ENCODE measurements around the gene FAM110C.
"Not testable (repeated sequence)": the region's sequence is repeated elsewhere in the genome, so short reads cannot be mapped to it uniquely, and the experiment has no call there.

The FAM110C gene

DNA sequence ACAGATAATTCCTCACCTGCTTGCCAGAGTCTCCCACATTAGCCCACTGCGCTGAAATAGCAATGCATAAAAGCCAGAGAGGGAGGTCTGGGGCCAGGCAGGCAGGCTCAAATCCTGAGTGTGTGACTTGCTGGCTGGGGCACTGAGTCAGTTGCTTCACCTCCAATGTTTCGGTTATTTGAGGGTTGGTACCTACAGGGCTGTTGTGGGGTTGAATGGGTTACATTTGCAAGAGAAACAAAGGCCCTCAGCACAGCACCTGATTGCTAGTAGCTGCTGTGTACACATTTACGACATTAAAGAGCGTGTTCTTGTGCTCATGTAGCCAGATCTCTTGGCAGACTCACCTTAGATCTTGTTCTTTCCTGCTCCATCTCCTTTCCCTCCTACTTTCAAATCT is 34.1 kb upstream of the FAM110C start:
- DNase-seq (ENCODE audit: low read depth): no peak
- no peak overlapping the region for H3K4me3 ChIP-seq (ENCODE audit: low read length)
- TF ChIP-seq, protein P1, sequence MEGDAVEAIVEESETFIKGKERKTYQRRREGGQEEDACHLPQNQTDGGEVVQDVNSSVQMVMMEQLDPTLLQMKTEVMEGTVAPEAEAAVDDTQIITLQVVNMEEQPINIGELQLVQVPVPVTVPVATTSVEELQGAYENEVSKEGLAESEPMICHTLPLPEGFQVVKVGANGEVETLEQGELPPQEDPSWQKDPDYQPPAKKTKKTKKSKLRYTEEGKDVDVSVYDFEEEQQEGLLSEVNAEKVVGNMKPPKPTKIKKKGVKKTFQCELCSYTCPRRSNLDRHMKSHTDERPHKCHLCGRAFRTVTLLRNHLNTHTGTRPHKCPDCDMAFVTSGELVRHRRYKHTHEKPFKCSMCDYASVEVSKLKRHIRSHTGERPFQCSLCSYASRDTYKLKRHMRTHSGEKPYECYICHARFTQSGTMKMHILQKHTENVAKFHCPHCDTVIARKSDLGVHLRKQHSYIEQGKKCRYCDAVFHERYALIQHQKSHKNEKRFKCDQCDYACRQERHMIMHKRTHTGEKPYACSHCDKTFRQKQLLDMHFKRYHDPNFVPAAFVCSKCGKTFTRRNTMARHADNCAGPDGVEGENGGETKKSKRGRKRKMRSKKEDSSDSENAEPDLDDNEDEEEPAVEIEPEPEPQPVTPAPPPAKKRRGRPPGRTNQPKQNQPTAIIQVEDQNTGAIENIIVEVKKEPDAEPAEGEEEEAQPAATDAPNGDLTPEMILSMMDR (conservative IDR thresholded peaks at IDR 0.05; ENCODE audit: low read length): no peak

DNA sequence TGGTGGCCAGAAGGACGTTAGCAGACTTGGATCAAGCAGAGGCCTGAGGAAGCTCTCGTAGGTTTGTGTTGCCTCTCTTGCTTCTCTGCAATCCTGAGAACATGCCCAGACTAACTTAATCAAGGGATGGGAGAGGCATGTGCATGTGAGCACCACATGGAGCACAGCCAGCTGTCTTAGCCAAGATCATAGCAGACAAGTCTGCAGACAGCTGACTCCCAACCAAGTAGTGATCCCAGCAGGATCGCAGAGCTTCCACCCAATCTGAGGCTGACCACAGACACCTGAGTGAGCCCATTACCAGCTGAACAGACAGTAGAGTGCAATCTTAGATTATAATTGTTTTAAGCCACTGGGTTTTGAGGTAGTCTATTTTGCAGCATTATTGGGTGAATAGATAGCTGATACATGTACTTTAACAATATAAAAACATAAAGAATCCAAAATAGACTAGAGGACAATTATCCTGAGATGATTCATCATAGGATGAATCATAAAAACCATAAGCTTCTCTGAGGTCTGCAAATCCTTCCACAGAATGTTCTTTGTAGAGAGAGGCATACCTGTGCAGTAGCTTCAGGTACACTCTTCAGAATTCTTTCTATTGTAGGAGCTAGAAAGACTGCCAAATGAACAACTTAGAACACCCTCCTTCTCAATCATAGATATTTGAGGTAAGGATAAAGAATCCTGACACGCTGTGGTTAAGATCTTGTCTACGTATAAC is 25.2 kb upstream of the FAM110C start:
- TF ChIP-seq, protein P1 (conservative IDR thresholded peaks at IDR 0.05; ENCODE audit: low read length): no peak
- no peak overlapping the region for H3K4me3 ChIP-seq (ENCODE audit: low read length)
- DNase-seq (ENCODE audit: low read depth): no peak

DNA sequence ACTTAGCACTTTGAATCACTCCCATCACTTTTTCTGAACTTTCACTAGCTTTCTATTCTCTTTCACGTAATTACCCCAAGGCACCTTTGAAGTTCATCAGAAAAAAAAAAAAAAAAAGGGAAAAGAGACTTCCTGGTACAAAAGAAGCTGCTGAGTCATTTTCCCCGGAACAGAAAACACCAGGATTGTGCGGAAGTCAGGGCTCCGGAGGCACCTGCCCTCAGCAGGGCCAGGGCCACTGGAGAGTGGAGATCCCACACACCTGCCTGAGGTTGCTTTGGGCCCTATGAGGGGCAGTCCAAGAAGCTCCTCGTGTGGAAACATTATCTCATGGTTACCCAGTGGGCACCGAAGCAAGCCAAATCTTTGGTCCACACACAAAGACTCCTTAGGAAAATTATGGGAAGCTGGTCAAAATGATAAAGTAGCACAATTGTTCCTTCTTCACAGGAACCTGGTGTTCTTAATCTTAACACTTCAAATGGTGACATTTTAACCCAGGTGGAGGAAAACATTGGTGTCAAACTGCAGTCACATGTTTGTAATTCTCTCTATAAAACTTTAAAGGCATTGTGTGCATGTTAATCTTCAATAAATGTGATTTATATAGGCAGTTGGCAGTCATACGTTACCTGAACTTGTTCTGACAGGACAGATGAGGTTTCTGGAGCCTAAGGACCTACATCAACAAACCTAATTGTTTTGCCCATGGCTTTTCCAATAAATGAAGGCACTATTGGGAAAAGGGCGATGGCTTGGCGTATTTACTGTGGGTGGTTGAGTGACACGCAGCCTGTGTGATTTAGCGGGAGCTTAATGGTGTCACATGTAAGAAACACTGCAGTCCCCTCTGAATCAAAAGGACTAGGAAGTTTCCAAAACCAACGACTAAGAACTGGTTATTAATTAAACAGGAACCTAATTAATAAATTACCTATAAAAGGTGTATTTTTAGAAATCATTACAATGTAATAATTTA is 23.4 kb upstream of the FAM110C start:
- TF ChIP-seq, protein P1 (conservative IDR thresholded peaks at IDR 0.05; ENCODE audit: low read length): no peak
- no peak overlapping the region for H3K4me3 ChIP-seq (ENCODE audit: low read length)
- no peak for DNase-seq (ENCODE audit: low read depth)

DNA sequence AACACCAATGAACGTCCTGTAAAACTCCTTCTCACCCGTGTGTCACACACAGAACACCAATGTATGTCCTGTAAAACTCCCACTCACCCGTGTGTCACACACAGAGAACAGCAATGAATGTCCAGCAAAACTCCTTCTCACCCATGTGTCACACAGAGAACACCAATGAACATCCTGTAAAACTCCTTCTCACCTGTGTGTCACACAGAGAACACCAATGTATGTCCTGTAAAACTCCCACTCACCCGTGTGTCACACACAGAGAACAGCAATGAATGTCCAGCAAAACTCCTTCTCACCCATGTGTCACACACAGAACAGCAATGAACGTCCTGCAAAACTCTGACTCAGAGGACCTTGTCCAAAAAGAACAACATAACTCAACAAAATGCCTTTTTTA is 22.3 kb upstream of the FAM110C start:
- not testable (repeated sequence) for H3K4me3 ChIP-seq (ENCODE audit: low read length); DNase-seq (ENCODE audit: low read depth)

DNA sequence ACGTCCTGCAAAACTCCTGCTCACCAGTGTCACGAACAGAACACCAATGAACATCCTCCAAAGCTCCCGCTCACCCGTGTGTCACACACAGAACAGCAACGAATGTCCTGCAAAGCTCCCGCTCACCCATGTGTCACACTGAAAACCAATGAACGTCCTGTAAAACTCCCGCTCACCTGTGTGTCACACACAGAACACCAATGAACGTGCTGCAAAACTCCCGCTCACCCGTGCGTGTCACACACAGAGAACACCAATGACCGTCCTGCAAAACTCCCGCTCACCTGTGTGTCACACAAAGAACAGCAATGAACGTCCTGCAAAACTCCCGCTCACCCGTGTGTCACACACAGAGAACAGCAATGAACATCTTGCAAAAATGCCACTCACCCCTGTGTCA is 20.5 kb upstream of the FAM110C start:
- no peak overlapping the region for H3K4me3 ChIP-seq (ENCODE audit: low read length)
- DNase-seq (ENCODE audit: low read depth): no peak
- TF ChIP-seq, protein P1 (conservative IDR thresholded peaks at IDR 0.05; ENCODE audit: low read length): no peak

DNA sequence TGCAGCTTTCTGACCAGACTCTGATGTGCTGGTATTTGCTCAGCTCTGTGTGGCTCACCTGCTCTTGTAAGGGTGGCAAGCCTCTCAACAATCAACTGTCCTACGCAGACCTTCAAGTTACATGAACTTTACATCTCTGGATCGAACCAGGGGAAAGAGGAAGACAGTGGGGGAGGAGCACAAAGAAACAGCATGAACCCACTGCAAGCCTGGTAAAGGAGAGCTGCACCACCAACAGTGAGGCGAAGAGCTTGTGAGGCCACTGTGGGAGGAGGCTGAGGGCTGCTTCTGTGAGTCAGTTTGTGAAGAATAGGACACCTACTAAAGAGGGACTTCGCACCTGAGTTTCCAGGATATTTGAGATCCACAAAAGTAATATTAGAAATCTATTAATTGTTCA is 18.8 kb upstream of the FAM110C start:
- TF ChIP-seq, protein P1 (conservative IDR thresholded peaks at IDR 0.05; ENCODE audit: low read length): no peak
- no peak overlapping the region for H3K4me3 ChIP-seq (ENCODE audit: low read length)
- no peak for DNase-seq (ENCODE audit: low read depth)

DNA sequence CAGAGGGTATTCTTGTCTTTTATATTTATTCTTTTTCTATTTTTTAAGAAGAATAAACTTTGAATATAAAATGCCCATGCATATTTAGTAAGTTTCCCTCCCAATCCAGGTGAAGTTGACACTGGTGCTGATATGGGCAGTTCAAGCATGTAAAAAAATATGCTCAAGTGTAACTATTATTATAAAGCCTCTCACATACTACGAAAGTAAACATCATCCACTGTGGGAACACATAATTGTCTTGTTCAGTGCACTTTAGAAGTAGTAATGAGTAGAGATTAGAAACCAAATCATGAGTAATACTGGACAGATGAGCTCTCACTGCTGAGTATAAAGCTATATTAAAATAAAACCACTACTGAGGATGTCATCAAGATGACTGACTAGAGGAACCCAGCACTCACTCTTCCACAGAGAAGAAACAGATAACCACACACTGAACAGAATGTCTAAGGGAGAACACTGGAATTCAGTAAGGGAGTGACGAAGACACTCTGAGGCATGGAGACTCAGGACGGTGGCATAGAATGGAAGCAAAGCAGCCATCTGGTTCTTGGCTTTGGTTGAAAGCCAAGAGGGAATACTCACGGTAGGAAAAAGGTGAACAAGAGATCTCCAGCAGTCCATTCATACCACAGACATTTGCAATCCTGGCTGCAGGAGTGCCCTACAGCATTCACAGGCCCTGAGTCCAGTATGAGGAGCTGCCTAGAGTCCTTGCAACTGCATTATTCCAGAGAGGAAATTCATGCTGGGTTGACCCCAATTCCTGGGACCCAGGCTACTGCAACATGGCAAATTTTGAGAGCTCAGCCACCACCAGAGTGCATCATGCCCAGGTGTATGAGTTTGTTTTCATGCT is 9.5 kb upstream of the FAM110C start:
- H3K4me3 ChIP-seq (ENCODE audit: low read length): no peak overlapping the region
- TF ChIP-seq, protein P1 (conservative IDR thresholded peaks at IDR 0.05; ENCODE audit: low read length): no peak
- no peak for DNase-seq (ENCODE audit: low read depth)
